GM12878 (cell line): ENCODE results near the gene C20orf96. TPM values are rescaled to one million over a fixed set of nuclear protein-coding genes. Genes with fewer than 3 reads are reported as not detected.

ENCODE experiments used
- ATAC-seq: fragments of 200-7000 bp; cut with Tn5 transposase; 3 replicates; pipeline ENCODE4 v1.9.1; 2020; ENCODE audit warnings: mild to moderate bottlenecking, moderate library complexity
- BruUV-seq: library from RNA; stranded (reverse); fragments of 400-500 nt; replicated peaks from 2 replicates; lab custom pipeline; 2021; lab: Mats Ljungman, UMichigan
- CTCF ChIA-PET: fragments of 300-600 bp; sonication (Branson Sonifier 250); formaldehyde crosslinking; extraction: SDS; loops from one replicate; lab custom pipeline; 2021; ENCODE audit warnings: inconsistent platforms; lab: Yijun Ruan, JAX
- POLR2A ChIA-PET: fragments of 350-600 bp; formaldehyde crosslinking; extraction: SDS; loops from one replicate; lab custom pipeline; 2021; ENCODE audit warnings: inconsistent platforms; lab: Charles Lee
- RAD21 ChIA-PET: fragments of 300-600 bp; sonication (Branson Sonifier 250); formaldehyde crosslinking; loops from one replicate; lab custom pipeline; 2023; ENCODE audit warnings: antibody characterized with exemption; ENCODE audit not compliant: unreplicated experiment; lab: Charles Lee
- SMC1A ChIA-PET: fragments of 300-600 bp; sonication (Branson Sonifier 250); formaldehyde crosslinking; loops from one replicate; lab custom pipeline; 2023; ENCODE audit not compliant: unreplicated experiment, uncharacterized antibody; lab: Charles Lee
- DNase-seq: peaks from one replicate; pipeline ENCODE4 v3.0.0-alpha.2; 2011; ENCODE audit warnings: low read depth, low spot score
- FAIRE-seq: peaks from 3 replicates; lab custom pipeline; 2011; peaks lifted over from hg19 to GRCh38; lab: Jason Lieb, UNC
- H2AFZ ChIP-seq: 2 replicates; pipeline ENCODE4 v1.6.0; 2011; ENCODE audit warnings: low read depth, low read length, control low read depth; ENCODE audit not compliant: control insufficient read depth
- H3K27ac ChIP-seq: 2 replicates; pipeline ENCODE4 v1.5.1; 2011; ENCODE audit warnings: control low read depth; ENCODE audit not compliant: control insufficient read depth, insufficient read depth
- H3K27me3 ChIP-seq, 2 experiments: replicated peaks in 1 of 2; 2 replicates each; pipeline versions ENCODE4 v1.6.0 to v1.6.1; 2011; ENCODE audit warnings: low read length in 1 of 2; ENCODE audit not compliant: control insufficient read depth in 2 of 2, insufficient read depth in 2 of 2
- H3K36me3 ChIP-seq, 2 experiments: 2 replicates each; pipeline ENCODE4 v1.5.1; 2011; ENCODE audit warnings: low read length in 1 of 2; ENCODE audit not compliant: control insufficient read depth in 2 of 2, insufficient read depth in 2 of 2
- H3K4me1 ChIP-seq: 2 replicates; pipeline ENCODE4 v1.6.1; 2011; ENCODE audit warnings: mild to moderate bottlenecking, low read length, moderate library complexity, mixed read lengths; ENCODE audit not compliant: control insufficient read depth, insufficient read depth
- H3K4me2 ChIP-seq: 2 replicates; pipeline ENCODE4 v1.6.0; 2011; ENCODE audit warnings: control low read depth; ENCODE audit not compliant: control insufficient read depth, insufficient read depth
- H3K4me3 ChIP-seq: fragments of 200-600 bp; sonication (generic); 2 replicates; pipeline ENCODE4 v1.5.1; 2016
- H3K79me2 ChIP-seq: 2 replicates; pipeline ENCODE4 v1.6.0; 2011; ENCODE audit warnings: low read length; ENCODE audit not compliant: control insufficient read depth, insufficient read depth
- H3K9ac ChIP-seq: 2 replicates; pipeline ENCODE4 v1.8.0; 2011; ENCODE audit warnings: low read length, control low read depth, mixed read lengths; ENCODE audit not compliant: control insufficient read depth, insufficient read depth
- H3K9me3 ChIP-seq: replicated peaks from 3 replicates; pipeline ENCODE4 v1.5.1; 2011; ENCODE audit warnings: mild to moderate bottlenecking, low read length; ENCODE audit not compliant: control insufficient read depth, insufficient read depth
- H4K20me1 ChIP-seq: 2 replicates; pipeline ENCODE4 v1.6.0; 2011; ENCODE audit not compliant: control insufficient read depth, insufficient read depth
- ASH2L ChIP-seq: fragments of 300-600, 200-600 bp; sonication (generic); IDR thresholded peaks from 2 replicates; pipeline ENCODE4 v1.6.1; 2017; ENCODE audit warnings: low read depth, mild to moderate bottlenecking, borderline replicate concordance
- ATF7 ChIP-seq: fragments of 450-650 bp; IDR thresholded peaks from 2 replicates; pipeline ENCODE4 v1.6.1; 2016; ENCODE audit warnings: low read depth, mild to moderate bottlenecking
- CHD4 ChIP-seq: fragments of 200-600 bp; sonication (generic); IDR thresholded peaks from 2 replicates; pipeline ENCODE4 v1.6.1; 2016; ENCODE audit warnings: mild to moderate bottlenecking
- ESRRA ChIP-seq: IDR thresholded peaks from 2 replicates; pipeline ENCODE4 v1.6.1; 2012; ENCODE audit warnings: mild to moderate bottlenecking, low read length, improper control_type of control experiment
- HCFC1 ChIP-seq: fragments of 150-350 bp; IDR thresholded peaks from 2 replicates; pipeline ENCODE4 v1.6.1; 2014; ENCODE audit warnings: low read length
- MEF2B ChIP-seq: fragments of 450-650 bp; IDR thresholded peaks from 2 replicates; pipeline ENCODE4 v1.6.1; 2018; ENCODE audit warnings: mild to moderate bottlenecking, moderate library complexity; ENCODE audit not compliant: partially characterized antibody, poor library complexity, severe bottlenecking
- POU2F2 ChIP-seq: IDR thresholded peaks from 3 replicates; pipeline ENCODE4 v1.6.1; 2011; ENCODE audit warnings: low read depth, mild to moderate bottlenecking, low read length, borderline replicate concordance
- SMAD1 ChIP-seq: fragments of 450-650 bp; IDR thresholded peaks from 2 replicates; pipeline ENCODE4 v1.6.1; 2018; ENCODE audit warnings: mild to moderate bottlenecking, low read depth; ENCODE audit not compliant: partially characterized antibody
- SMARCA5 ChIP-seq: fragments of 450-650 bp; IDR thresholded peaks from 2 replicates; pipeline ENCODE4 v1.6.1; 2017; ENCODE audit warnings: mild to moderate bottlenecking
- SRF ChIP-seq, 2 experiments: IDR thresholded peaks; 2 replicates each; pipeline ENCODE4 v1.6.1; 2011; ENCODE audit warnings: low read depth in 2 of 2, low read length in 2 of 2, mild to moderate bottlenecking in 1 of 2, moderate library complexity in 1 of 2
- TARDBP ChIP-seq: IDR thresholded peaks from 2 replicates; pipeline ENCODE4 v1.6.1; 2016; ENCODE audit warnings: borderline replicate concordance
- TCF7 ChIP-seq: IDR thresholded peaks from 2 replicates; pipeline ENCODE4 v1.6.1; 2014; ENCODE audit warnings: antibody characterized with exemption, borderline replicate concordance
- ZSCAN29 ChIP-seq: fragments of 450-650 bp; IDR thresholded peaks from 2 replicates; pipeline ENCODE4 v1.6.1; 2017; ENCODE audit warnings: mild to moderate bottlenecking, moderate library complexity
- WGBS: methylation state at CpG from one replicate; pipeline ENCODE4 v1.1.6; 2016; ENCODE audit warnings: low lambda C conversion rate; ENCODE audit not compliant: insufficient replicate concordance, insufficient coverage; ENCODE audit errors: missing lambda C conversion rate; 5-methylcytosine and 5-hydroxymethylcytosine counted together
- in situ Hi-C: fragments of 300-500 bp; cut with MboI; formaldehyde crosslinking; loops from 9 replicates; pipeline ENCODE4 v1.14.3; 2018; ENCODE audit warnings: mixed read lengths
- intact Hi-C: fragments of 100-400 bp; cut with micrococcal nuclease; formaldehyde crosslinking; loops from one replicate; pipeline ENCODE4 v1.14.2; 2022; ENCODE audit not compliant: unreplicated experiment
- polyA plus RNA-seq, 11 experiments: library from polyadenylated mRNA; depleted of rRNA in 4 of 11; unstranded in 6 of 11; stranded (reverse) in 5 of 11; fragments of >200 nt; fragmentation: Nextera tagmentation in 4 of 11; fragmentation: Illumina TruSeq in 1 of 11; extraction: Ambion mirVana in 4 of 11; extraction: Trizol in 1 of 11; gene quantifications; 1 replicate in 1 of 11; 2 replicates in 10 of 11; pipeline versions ENCODE4 v1.2.1 to v1.2.3, GENCODE V29; 2011 to 2016; ENCODE audit warnings: inconsistent platforms in 2 of 11, missing spikeins in 2 of 11, low read depth in 1 of 11
- total RNA-seq, 4 experiments: library from RNA; depleted of rRNA in 3 of 4; stranded (reverse); fragments of >200 nt in 3 of 4; fragmentation: Illumina TruSeq in 1 of 4; extraction: Trizol in 1 of 4; gene quantifications; 2 replicates each; pipeline versions ENCODE4 v1.2.1 to v1.2.3, GENCODE V29; 2013 to 2021
- TF ChIP-seq, protein P1 (sequence below): fragments of 150-350 bp; IDR thresholded peaks from 2 replicates; pipeline ENCODE4 v1.6.1; 2016; ENCODE audit warnings: low read depth, low read length
- TF ChIP-seq, protein P2 (sequence below): IDR thresholded peaks from 2 replicates; pipeline ENCODE4 v1.6.1; 2012; ENCODE audit warnings: low read depth, low read length, improper control_type of control experiment

The C20orf96 gene
- total and polyA plus RNA-seq, 10 of the 15 experiments (the other 5 are each of a cell fraction or from before 2014, with no cell fraction given) = 1.4 to 8.6 (median 5.9) TPM

DNA sequence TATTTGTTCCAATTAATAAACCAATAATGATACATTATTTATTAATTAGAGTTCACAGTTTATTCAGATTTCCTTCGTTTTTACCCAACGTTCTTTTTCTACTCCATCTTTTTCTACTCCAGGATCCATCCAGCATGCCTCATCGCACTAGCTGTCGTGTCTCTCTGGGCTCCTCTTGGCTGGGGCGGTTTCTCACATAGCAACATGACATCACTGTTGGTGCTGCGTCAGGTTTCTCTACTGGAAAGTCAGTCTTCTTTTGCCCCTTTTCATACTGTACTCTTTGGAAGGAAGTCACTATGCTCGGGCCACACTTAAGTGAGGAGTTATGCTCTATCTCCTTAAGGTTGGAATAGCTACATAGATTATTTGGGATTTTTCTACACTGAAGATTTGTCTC, 21.1 kb upstream of the C20orf96 start:
- RAD21 ChIA-PET = no interaction called here
- Histone ChIP-seq H3K4me3 (no peak overlapping the region), H4K20me1 (no peaks in the 10 kb centered on the region), H3K4me2 (no peak overlapping the region), H3K9ac (no peak overlapping the region), H3K9me3 (no peaks in the 10 kb centered on the region), H3K79me2 (no peaks in the 10 kb centered on the region), H3K27ac (no peak overlapping the region), H2AFZ (no peak overlapping the region), H3K4me1 (peaks cover 4% of the 10 kb centered on the region; the same call in 1 of the 2 replicates), H3K36me3 (no peaks in the 10 kb centered on the region), H3K27me3 (no peaks in the 10 kb centered on the region)
- WGBS = 99% methylated on average over 7 of the region's 7 CpGs
- BruUV-seq = no TSS peak
- POLR2A ChIA-PET = interaction anchor here (1.0 kb wide), 1 partner anchor 11 kb away, joined by 4 read pairs; no protein-coding TSS in a partner anchor
- ATAC-seq = no peak
- DNase-seq = no peak
- CTCF ChIA-PET = no interaction called here
- TF ChIP-seq, protein P1, sequence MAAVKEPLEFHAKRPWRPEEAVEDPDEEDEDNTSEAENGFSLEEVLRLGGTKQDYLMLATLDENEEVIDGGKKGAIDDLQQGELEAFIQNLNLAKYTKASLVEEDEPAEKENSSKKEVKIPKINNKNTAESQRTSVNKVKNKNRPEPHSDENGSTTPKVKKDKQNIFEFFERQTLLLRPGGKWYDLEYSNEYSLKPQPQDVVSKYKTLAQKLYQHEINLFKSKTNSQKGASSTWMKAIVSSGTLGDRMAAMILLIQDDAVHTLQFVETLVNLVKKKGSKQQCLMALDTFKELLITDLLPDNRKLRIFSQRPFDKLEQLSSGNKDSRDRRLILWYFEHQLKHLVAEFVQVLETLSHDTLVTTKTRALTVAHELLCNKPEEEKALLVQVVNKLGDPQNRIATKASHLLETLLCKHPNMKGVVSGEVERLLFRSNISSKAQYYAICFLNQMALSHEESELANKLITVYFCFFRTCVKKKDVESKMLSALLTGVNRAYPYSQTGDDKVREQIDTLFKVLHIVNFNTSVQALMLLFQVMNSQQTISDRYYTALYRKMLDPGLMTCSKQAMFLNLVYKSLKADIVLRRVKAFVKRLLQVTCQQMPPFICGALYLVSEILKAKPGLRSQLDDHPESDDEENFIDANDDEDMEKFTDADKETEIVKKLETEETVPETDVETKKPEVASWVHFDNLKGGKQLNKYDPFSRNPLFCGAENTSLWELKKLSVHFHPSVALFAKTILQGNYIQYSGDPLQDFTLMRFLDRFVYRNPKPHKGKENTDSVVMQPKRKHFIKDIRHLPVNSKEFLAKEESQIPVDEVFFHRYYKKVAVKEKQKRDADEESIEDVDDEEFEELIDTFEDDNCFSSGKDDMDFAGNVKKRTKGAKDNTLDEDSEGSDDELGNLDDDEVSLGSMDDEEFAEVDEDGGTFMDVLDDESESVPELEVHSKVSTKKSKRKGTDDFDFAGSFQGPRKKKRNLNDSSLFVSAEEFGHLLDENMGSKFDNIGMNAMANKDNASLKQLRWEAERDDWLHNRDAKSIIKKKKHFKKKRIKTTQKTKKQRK = no peak
- TF ChIP-seq ESRRA (no peak), HCFC1 (no peak), MEF2B (no peak), SMARCA5 (no peak), ATF7 (no peak), SRF (IDR thresholded peaks at IDR 0.05; ENCODE audit: low read depth in 2 of 2, low read length in 2 of 2) (no peak), ZSCAN29 (no peak), CHD4 (no peak), ASH2L (no peak), TCF7 (no peak), SMAD1 (no peak), POU2F2 (no peak), TARDBP (no peak)
- TF ChIP-seq, protein P2, sequence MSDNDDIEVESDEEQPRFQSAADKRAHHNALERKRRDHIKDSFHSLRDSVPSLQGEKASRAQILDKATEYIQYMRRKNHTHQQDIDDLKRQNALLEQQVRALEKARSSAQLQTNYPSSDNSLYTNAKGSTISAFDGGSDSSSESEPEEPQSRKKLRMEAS = no peak
- FAIRE-seq = no peak
- in situ Hi-C loops = no loop called here
- intact Hi-C loops = no loop called here
- SMC1A ChIA-PET = interaction anchor here (1.1 kb wide), 2 partner anchors 8 to 15 kb away, joined by 3 read pairs; partner anchors contain the start of gene ZCCHC3
